Cerebellar nuclear complex (tissue), 1 donor: ENCODE results near the gene CDK5RAP2.
"Not testable (repeated sequence)": the region's sequence is repeated elsewhere in the genome, so short reads cannot be mapped to it uniquely, and the experiment has no call there.

Experiments
- DNase-seq, 2 experiments: peaks; one replicate each; lab custom pipeline; 2025; lab: John Stamatoyannopoulos, UW

CDK5RAP2 gene

GRCh38 chr9:120513825-120514396 is 66.1 kb downstream of the CDK5RAP2 start:
- no peak for DNase-seq

DNA sequence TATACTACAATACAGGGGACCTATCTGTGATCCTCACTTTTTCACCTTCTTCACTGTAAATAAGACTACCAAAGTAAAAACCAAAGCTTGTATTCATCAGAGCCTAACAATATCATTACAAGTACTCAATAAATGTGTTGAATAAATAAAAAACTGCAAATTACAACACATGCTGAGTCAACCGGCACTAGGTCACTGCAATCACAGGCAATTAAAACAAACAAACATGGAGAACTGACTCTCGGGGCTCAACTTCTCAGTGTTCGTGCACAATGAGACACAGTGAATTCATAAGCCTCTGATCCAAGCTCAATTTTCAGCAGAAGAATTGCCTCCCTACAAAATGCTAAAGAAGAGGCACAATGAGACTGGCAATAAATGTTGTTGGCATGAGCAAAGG is 69.2 kb downstream of the CDK5RAP2 start:
- DNase-seq, result no peak

DNA sequence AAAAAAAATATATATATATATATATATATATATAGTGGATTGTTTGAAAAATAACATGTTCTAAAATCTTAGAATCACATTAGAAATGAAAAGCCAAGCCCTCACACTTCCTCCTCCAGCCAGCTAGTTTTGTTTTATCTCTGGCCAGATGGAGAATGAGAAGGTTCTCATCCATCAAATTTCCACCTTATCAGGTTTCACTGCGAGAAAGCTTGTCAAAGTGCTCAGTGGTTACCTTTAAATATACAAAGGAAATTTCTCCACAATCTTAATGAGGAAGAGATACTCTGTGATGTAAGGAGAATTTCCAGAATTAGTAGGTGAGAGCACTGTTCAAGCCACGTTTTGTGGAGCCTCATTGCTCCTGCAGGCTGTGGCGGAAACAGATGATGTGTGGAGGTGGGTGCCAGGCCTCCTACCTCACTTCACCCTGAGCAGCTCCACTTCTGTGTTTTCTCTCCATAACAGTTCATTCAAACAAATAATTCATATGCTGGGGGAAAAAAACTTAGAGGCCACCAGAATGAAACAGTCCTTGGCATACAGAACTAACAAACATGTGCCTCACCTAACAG is 71.9 kb downstream of the CDK5RAP2 start:
- DNase-seq, result no peak

DNA sequence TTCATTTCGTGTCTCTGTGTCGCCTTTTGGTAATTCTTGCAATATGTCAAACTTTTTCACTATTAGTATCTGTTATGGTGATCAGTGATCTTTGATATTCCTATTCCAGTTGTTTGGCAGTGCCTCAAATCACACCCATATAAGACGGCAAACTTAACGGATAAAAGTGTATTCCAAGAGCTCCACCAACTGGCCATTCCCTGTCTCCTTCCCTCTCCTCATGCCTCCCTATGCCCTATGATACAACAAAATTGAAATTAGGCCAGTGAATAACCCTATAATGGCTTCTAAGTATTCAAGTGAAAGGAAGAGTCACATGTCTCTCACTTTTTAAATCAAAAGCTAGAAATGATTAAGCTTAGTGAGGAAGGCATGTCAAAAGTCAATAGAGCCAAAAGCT is 74.8 kb downstream of the CDK5RAP2 start:
- DNase-seq, result no peak

DNA sequence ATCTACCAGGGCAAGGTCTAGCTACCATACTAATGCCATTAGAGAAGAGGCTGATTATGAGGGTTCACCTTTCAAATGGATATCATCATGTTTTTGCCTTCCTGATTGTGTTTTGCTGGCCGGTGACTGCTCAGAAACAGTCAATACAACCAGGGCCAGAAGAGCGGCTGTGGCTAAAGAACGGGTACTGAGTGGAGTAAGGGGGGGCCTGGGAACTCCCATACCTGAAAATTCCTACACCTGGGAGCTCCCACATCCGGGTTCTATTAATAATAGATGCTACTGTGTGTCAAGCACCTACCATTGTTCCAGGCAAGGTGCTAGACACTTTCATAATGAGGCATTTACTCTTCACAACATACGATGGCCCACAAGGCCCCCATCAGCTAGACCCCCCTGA is 79.2 kb downstream of the CDK5RAP2 start:
- no peak for DNase-seq

- DNase-seq, result not testable (repeated sequence)
Observed at GRCh38 chr9:120497865-120498264, 82.1 kb downstream of the CDK5RAP2 start.

DNA sequence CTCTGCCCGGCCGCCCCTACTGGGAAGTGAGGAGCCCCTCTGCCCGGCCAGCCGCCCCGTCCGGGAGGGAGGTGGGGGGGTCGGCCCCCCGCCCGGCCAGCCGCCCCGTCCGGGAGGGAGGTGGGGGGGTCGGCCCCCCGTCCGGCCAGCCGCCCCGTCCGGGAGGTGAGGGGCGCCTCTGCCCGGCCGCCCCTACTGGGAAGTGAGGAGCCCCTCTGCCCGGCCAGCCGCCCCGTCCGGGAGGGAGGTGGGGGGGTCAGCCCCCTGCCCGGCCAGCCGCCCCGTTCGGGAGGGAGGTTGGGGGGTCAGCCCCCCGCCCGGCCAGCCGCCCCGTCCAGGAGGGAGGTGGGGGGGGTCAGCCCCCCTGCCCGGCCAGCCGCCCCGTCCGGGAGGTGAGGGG is 83.5 kb downstream of the CDK5RAP2 start:
- not testable (repeated sequence) for DNase-seq

DNA sequence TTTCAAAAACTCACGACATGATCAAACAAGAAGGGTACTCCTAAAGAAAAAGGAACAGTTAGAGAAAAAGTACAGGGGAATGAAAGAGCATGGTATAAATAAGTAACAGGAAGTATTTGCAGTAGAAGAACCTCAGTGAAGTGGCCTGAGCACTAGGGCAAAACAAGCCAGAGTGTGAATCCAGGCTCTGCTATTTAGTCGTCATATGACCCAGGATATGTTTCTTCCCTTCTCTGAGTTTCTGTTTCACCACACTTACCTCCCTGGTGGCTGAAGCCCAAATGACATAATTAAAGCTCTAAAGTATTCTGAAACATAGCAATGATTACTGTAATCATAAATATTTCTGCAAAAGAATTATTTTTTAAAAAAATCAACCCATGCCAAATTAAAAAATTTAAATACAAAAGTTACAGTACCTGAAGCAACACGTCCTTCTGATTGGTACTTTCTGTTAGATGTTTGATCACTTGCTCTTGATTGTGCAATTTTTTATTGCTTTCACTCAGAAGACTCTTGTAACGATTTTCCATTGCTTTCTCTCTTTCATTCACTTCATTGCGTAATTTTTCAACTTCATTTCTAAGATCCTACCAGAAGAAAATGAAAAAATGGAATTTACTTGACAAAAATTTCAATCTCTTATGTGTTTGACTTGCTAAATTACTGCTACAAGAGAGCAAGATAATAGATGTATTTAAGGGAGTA is 88.9 kb downstream of the CDK5RAP2 start:
- DNase-seq, result no peak

GRCh38 chr9:120486835-120487234 is 93.1 kb downstream of the CDK5RAP2 start:
- no peak for DNase-seq

DNA sequence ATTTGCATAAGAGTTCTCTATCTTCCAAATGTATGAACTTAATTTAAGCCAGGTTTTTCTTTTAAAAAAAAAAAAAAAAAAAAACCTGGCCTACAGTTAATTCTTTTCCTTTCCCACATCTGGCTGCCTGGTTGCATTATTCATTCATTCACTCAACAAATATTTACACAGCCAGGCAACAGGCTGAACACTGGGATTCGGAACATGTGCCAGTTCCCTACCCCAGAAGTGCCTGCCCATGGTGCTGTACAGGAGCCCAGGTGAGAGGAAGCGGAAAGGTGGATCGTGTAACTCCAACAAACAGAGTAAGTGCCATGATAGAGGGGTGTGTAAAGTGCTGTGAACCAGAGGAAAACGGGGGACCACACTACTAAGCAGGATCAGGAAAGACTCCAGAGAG is 93.6 kb downstream of the CDK5RAP2 start:
- DNase-seq, result no peak

GRCh38 chr9:120485788-120486187 is 94.2 kb downstream of the CDK5RAP2 start:
- DNase-seq, result no peak

DNA sequence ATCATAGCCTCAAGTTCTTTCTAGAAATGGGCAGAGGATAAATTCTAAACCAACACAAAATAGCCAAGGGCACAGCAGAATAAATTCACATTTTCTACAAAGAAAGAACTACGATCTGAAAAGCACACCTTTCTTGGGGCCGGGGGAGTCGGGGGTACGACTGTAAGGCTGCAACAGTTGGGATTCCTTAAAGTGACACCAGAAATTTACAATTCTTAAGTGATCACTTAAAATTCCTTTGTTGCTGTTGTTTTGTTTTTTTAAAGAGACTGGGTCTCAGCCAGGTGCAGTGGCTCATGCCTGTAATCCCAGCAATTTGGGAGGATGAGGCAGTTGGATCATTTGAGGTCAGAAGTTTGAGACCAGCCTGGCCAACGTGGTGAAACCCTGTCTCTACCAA is 95.8 kb downstream of the CDK5RAP2 start:
- DNase-seq, result no peak

DNA sequence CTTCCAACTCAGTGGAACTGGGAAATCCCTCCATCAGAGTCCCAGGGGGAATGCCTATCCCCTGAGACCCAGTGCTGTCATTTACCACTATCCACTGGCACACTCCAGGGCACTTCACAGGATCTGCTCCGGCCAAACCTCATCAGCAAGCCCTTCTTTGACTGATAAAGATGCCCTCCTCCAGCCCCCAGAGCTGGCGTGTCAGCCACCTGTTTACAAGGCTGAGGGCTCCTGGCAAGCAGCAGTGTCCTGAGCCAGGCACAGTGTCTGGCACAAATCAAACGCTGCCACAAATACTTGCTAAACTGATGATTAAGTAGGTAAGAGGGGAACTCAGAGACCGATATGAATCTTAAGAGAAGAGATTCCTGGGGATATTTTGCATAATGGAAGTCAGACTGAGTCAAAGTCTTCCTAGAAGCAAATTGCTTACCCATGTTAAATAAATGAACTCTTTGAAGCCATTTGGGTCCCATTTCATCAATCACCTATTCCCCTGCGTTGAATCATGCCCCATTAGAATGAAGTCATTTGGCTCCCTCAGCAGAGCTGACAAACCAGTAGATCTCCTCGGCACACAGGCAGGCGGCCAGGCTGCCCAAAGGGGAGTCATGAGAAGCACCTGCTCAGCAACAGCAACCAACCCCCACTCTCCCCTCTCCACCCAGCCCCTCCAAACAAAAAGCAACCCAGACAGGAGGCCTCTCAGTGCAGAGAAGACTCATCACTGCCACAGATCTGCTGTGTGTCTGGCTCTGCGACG is 97.4 kb downstream of the CDK5RAP2 start:
- DNase-seq, result peak in 1 of 2 experiments; percentile 6

DNA sequence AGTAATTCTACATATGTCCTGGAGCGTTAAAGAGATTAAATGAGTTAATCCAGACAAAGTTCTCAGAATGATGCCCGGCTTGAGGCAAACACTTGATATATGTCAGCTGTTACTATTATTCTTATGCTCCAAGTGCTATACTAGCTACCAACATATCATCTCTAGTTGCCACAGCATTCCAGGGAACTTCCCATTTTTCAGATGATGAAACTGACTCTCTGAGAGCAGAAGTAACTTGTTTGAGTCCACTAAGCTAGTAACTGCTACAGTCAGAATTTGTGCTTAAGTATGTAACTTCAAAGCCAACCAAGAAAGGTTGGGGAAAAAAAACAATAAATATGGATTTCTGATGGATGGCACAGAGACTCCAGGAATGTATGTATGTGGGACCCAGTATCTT is 98.1 kb downstream of the CDK5RAP2 start:
- DNase-seq, result no peak

GRCh38 chr9:120481248-120481647 is 98.7 kb downstream of the CDK5RAP2 start:
- no peak for DNase-seq

GRCh38 chr9:120480707-120481106 is 99.3 kb downstream of the CDK5RAP2 start:
- no peak for DNase-seq

DNA sequence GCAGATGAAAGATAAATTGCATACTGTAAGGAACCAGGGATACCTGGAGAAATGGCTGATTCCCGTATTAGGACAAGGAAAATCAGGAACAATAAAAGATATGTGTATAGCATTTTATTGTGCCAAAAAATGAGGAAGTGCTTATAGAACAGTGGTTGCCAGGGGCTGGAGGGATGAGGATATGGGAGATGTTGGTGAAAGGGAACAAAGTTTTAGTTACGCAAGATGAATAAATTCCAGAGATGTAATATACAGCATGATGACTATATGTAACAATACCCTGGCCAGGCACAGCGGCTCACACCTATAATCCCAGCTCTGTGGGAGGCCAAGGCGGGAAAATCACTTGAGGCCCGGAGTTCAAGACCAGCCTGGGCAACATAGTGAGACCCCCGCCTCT is 101.8 kb downstream of the CDK5RAP2 start:
- no peak for DNase-seq

DNA sequence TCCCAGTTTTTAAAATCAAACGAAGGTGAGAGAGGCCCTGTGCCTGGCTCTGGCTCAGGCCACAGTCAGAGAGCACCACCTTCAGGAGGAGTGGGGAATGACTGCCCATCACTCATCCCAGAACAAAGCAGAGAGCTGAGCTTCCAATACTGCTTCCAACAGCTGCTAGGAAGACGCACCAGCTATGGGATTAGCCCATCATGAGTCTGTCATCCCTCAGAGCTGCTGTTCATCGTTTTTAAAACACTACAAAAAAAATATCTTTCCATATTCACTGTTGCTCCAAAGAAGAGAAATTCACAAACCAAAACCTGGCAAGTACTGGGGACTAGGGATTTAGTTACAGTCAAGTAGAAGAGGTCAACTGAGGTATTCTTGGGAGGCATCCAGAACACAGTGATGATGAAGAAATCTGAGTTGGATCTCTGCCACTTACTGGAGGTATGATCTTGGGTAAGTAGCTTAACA is 102.4 kb downstream of the CDK5RAP2 start:
- peak; percentile 6 to 9 for DNase-seq

GRCh38 chr9:120475341-120475740 is 104.6 kb downstream of the CDK5RAP2 start:
- no peak for DNase-seq

DNA sequence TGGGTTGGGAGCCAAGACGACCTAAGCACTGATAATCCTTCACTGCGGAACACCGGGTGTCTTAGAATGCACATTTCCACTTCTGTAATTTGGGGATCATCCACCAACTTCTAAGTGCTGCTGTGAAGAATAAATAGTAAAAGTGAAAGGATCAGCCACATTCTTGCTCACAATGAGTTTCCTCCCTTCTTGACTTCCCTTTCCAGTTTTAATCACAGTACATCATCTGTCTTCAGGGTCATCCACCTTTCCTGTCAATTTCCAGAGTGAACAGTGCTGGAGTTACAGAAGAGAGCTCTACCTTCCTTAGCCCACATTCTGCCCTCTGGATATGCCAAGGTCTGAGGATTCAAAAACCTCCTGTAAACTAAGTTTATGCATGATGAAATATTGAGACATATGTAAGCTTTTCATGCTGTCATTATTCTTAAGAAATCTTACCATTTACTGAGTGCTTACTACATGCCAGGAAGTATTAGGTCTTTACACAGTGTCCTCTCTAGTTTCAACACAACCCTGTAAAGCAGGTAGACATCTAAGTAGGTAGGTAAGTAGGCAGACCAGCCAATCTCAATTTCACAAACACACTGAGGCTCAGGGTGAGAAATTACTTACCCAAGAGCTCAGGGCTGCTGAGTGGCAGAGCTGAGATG is 105.2 kb downstream of the CDK5RAP2 start:
- DNase-seq, result no peak

GRCh38 chr9:120473608-120474007 is 106.4 kb downstream of the CDK5RAP2 start:
- DNase-seq, result no peak
